H1 (cell line): ENCODE measurements around the gene UFSP1. TPM values are rescaled to one million over a fixed set of nuclear protein-coding genes. Genes with fewer than 3 reads are reported as not detected.

Experiments
- CTCF ChIA-PET: fragments of 300-600 bp; sonication (Branson Sonifier 250); formaldehyde crosslinking; loops from one replicate; lab custom pipeline; 2021; ENCODE audit not compliant: partially characterized antibody; lab: Charles Lee
- POLR2A ChIA-PET: fragments of 300-600 bp; sonication (Branson Sonifier 250); formaldehyde crosslinking; loops from one replicate; lab custom pipeline; 2021; ENCODE audit warnings: inconsistent platforms; ENCODE audit not compliant: partially characterized antibody; lab: Charles Lee
- DNase-seq, 2 experiments: peaks; one replicate each; pipeline versions ENCODE4 v3.0.0 to v3.0.0-alpha.2; 2010 to 2022; ENCODE audit warnings: low spot score in 2 of 2, low read depth in 1 of 2, mixed read lengths in 1 of 2
- FAIRE-seq: peaks from 2 replicates; lab custom pipeline; 2011; peaks lifted over from hg19 to GRCh38; lab: Jason Lieb, UNC
- H2AFZ ChIP-seq: 2 replicates; pipeline ENCODE4 v1.8.1; 2012; ENCODE audit warnings: low read length, inconsistent platforms
- H2AK5ac ChIP-seq: 2 replicates; pipeline ENCODE4 v1.6.1; 2013; ENCODE audit warnings: low read depth, low read length
- H2BK120ac ChIP-seq: replicated peaks from 2 replicates; pipeline ENCODE3; 2013; ENCODE audit warnings: low read depth, low read length, inconsistent platforms
- H2BK12ac ChIP-seq: 2 replicates; pipeline ENCODE4 v1.6.1; 2013; ENCODE audit warnings: low read depth, low read length
- H2BK15ac ChIP-seq: 2 replicates; pipeline ENCODE4 v1.6.1; 2013; ENCODE audit warnings: low read length
- H2BK20ac ChIP-seq: 2 replicates; pipeline ENCODE4 v1.6.1; 2013; ENCODE audit warnings: low read length
- H2BK5ac ChIP-seq: 2 replicates; pipeline ENCODE4 v1.6.1; 2013; ENCODE audit warnings: low read depth, low read length
- H3K14ac ChIP-seq: 2 replicates; pipeline ENCODE4 v1.6.1; 2013; ENCODE audit warnings: inconsistent platforms; ENCODE audit not compliant: insufficient read length
- H3K18ac ChIP-seq: 2 replicates; pipeline ENCODE4 v1.6.1; 2013; ENCODE audit warnings: low read length; ENCODE audit errors: extremely low read depth
- H3K23ac ChIP-seq: 2 replicates; pipeline ENCODE4 v1.6.1; 2013; ENCODE audit warnings: inconsistent platforms; ENCODE audit not compliant: insufficient read length
- H3K23me2 ChIP-seq: 2 replicates; pipeline ENCODE4 v1.6.1; 2013; ENCODE audit warnings: low read depth, low read length
- H3K27ac ChIP-seq: 2 replicates; pipeline ENCODE4 v1.6.1; 2011; ENCODE audit warnings: low read depth, low read length, inconsistent platforms
- H3K27me3 ChIP-seq, 4 experiments: replicated peaks in 1 of 4; 1 replicate in 1 of 4; 2 replicates in 3 of 4; pipeline versions ENCODE4 v1.6.1 to v1.8.1; 2011 to 2013; ENCODE audit warnings: low read length in 3 of 4, mild to moderate bottlenecking in 3 of 4, inconsistent platforms in 2 of 4, mixed read lengths in 2 of 4, moderate library complexity in 1 of 4; ENCODE audit not compliant: control insufficient read depth in 3 of 4, insufficient read depth in 3 of 4; ENCODE audit errors: extremely low read depth in 1 of 4
- H3K36me3 ChIP-seq, 4 experiments: 2 replicates each; pipeline versions ENCODE4 v1.6.1 to v1.8.1; 2011 to 2013; ENCODE audit warnings: mild to moderate bottlenecking in 4 of 4, low read length in 3 of 4, moderate library complexity in 2 of 4, control low read depth in 1 of 4, inconsistent platforms in 1 of 4; ENCODE audit not compliant: insufficient read depth in 4 of 4, control insufficient read depth in 2 of 4
- H3K4ac ChIP-seq: replicated peaks from 2 replicates; pipeline ENCODE3; 2013; ENCODE audit warnings: low read length, low read depth, mixed read lengths, inconsistent platforms; ENCODE audit not compliant: insufficient read length
- H3K4me1 ChIP-seq, 4 experiments: replicated peaks in 1 of 4; 1 replicate in 1 of 4; 2 replicates in 3 of 4; pipeline versions ENCODE4 v1.6.1 to v1.8.1; 2011 to 2013; ENCODE audit warnings: low read length in 3 of 4, inconsistent platforms in 2 of 4, mixed read lengths in 1 of 4; ENCODE audit not compliant: insufficient read depth in 4 of 4, control insufficient read depth in 3 of 4
- H3K4me2 ChIP-seq, 2 experiments: 2 replicates each; pipeline versions ENCODE4 v1.6.1 to v1.8.1; 2011 to 2013; ENCODE audit warnings: low read depth in 2 of 2, low read length in 2 of 2, control low read depth in 1 of 2, inconsistent platforms in 1 of 2, mild to moderate bottlenecking in 1 of 2; ENCODE audit not compliant: insufficient read depth in 1 of 2
- H3K4me3 ChIP-seq, 4 experiments: fragments of 200-600, 300-600 bp in 1 of 4; sonication (generic), shearing (Covaris generic), sonication (Bioruptor Twin) in 1 of 4; 2 replicates each; pipeline versions ENCODE4 v1.5.1 to v1.8.1; 2011 to 2016; ENCODE audit warnings: low read length in 4 of 4, low read depth in 3 of 4, control low read depth in 2 of 4, inconsistent platforms in 2 of 4, mild to moderate bottlenecking in 2 of 4, mixed read lengths in 1 of 4, moderate library complexity in 1 of 4; ENCODE audit not compliant: insufficient read depth in 2 of 4; ENCODE audit errors: extremely low read depth in 1 of 4
- H3K56ac ChIP-seq: replicated peaks from 2 replicates; pipeline ENCODE3; 2013; ENCODE audit warnings: low read depth, mild to moderate bottlenecking, mixed read lengths, low read length, inconsistent platforms; ENCODE audit not compliant: insufficient read length
- H3K79me1 ChIP-seq: 2 replicates; pipeline ENCODE4 v1.6.1; 2013; ENCODE audit warnings: low read depth, low read length, control low read depth
- H3K79me2 ChIP-seq, 2 experiments: 2 replicates each; pipeline versions ENCODE4 v1.6.1 to v1.8.1; 2012 to 2013; ENCODE audit warnings: low read length in 2 of 2, mild to moderate bottlenecking in 2 of 2, inconsistent platforms in 1 of 2; ENCODE audit not compliant: insufficient read depth in 2 of 2, control insufficient read depth in 1 of 2
- H3K9ac ChIP-seq, 4 experiments: replicated peaks in 1 of 4; 1 replicate in 1 of 4; 2 replicates in 3 of 4; pipeline versions ENCODE4 v1.6.1 to v1.8.1; 2011 to 2013; ENCODE audit warnings: low read depth in 3 of 4, low read length in 3 of 4, control low read depth in 2 of 4, mild to moderate bottlenecking in 2 of 4, moderate library complexity in 2 of 4, inconsistent platforms in 1 of 4; ENCODE audit errors: extremely low read depth in 1 of 4
- H3K9me3 ChIP-seq, 2 experiments: 2 replicates each; pipeline versions ENCODE4 v1.6.1 to v1.8.1; 2012 to 2013; ENCODE audit warnings: mild to moderate bottlenecking in 2 of 2, moderate library complexity in 2 of 2, control low read depth in 1 of 2, inconsistent platforms in 1 of 2, low read depth in 1 of 2, low read length in 1 of 2, mixed read lengths in 1 of 2; ENCODE audit not compliant: insufficient read depth in 2 of 2
- H4K20me1 ChIP-seq, 2 experiments: replicated peaks in 1 of 2; 2 replicates each; pipeline versions ENCODE3 to v1.8.1; 2011 to 2013; ENCODE audit warnings: inconsistent platforms in 2 of 2, low read length in 2 of 2, mild to moderate bottlenecking in 1 of 2; ENCODE audit not compliant: insufficient read depth in 2 of 2, control insufficient read depth in 1 of 2
- H4K5ac ChIP-seq: 2 replicates; pipeline ENCODE4 v1.6.1; 2013; ENCODE audit warnings: low read length, low read depth, mixed read lengths, inconsistent platforms; ENCODE audit not compliant: insufficient read length
- H4K8ac ChIP-seq: 2 replicates; pipeline ENCODE4 v1.8.0; 2013; ENCODE audit warnings: mild to moderate bottlenecking, moderate library complexity, low read length, inconsistent platforms; ENCODE audit not compliant: insufficient read depth; ENCODE audit errors: extremely low read depth
- H4K91ac ChIP-seq: replicated peaks from 2 replicates; pipeline ENCODE3; 2013; ENCODE audit warnings: low read length, mixed read lengths, inconsistent platforms; ENCODE audit not compliant: insufficient read length
- KDM4A ChIP-seq: IDR thresholded peaks from one replicate; pipeline ENCODE4 v1.7.1; 2012; ENCODE audit warnings: low read depth, mild to moderate bottlenecking, moderate library complexity, low read length, inconsistent platforms; ENCODE audit not compliant: severe bottlenecking
- RXRA ChIP-seq: IDR thresholded peaks from 2 replicates; pipeline ENCODE4 v1.6.1; 2011; ENCODE audit warnings: low read depth, mild to moderate bottlenecking, low read length, moderate library complexity; ENCODE audit not compliant: insufficient read depth
- SIN3A ChIP-seq, 2 experiments: IDR thresholded peaks in 1 of 2; conservative IDR thresholded peaks in 1 of 2; 2 replicates each; pipeline ENCODE4 v1.6.1; 2011 to 2012; ENCODE audit warnings: low read length in 2 of 2, improper control_type of control experiment in 1 of 2, low read depth in 1 of 2, mild to moderate bottlenecking in 1 of 2
- WGBS, 2 experiments: shearing (Covaris generic) in 1 of 2; methylation state at CpG; one replicate each; pipeline versions ENCODE4 v1.1.6 to v1.1.7; 2013 to 2015; ENCODE audit warnings: low lambda C conversion rate in 2 of 2, mixed read lengths in 2 of 2, inconsistent platforms in 1 of 2, low coverage in 1 of 2, missing lambda C conversion rate in 1 of 2; ENCODE audit not compliant: insufficient replicate concordance in 2 of 2, insufficient coverage in 1 of 2, insufficient read length in 1 of 2; ENCODE audit errors: extremely low coverage in 1 of 2, missing lambda C conversion rate in 1 of 2; 5-methylcytosine and 5-hydroxymethylcytosine counted together
- polyA plus RNA-seq, 7 experiments: library from polyadenylated mRNA; depleted of rRNA in 3 of 7; stranded (reverse) in 5 of 7; unstranded in 2 of 7; fragments of >200 nt in 5 of 7; fragments of 200-250 nt in 2 of 7; gene quantifications; 1 replicate in 5 of 7; 2 replicates in 1 of 7; 4 replicates in 1 of 7; pipeline versions ENCODE4 v1.2.1 to v1.2.3, GENCODE V29; 2011 to 2013; ENCODE audit warnings: missing spikeins in 2 of 7, mixed read lengths in 2 of 7
- total RNA-seq: library from RNA; stranded (reverse); fragmentation: NEBNext Ultra II Directional; extraction: Animal tissue kit (Norgen Biotek cat#: 25700); gene quantifications from 2 replicates; pipeline ENCODE4 v1.2.1, GENCODE V29; 2021
- TF ChIP-seq, protein P1 (sequence below): IDR thresholded peaks from 2 replicates; pipeline ENCODE4 v1.6.1; 2011; ENCODE audit warnings: low read length, improper control_type of control experiment

Gene UFSP1
- total and polyA plus RNA-seq, 2 of the 8 experiments (the other 6 are each of a cell fraction or from before 2014, with no cell fraction given) = 1.6 to 4.3 TPM

GRCh38 chr7:100914208-100914878, 24.8 kb upstream of the UFSP1 start:
- Histone ChIP-seq H2BK5ac (no peak overlapping the region), H4K20me1 (no peaks in the 10 kb centered on the region), H2BK12ac (no peak overlapping the region), H3K79me1 (no peaks in the 10 kb centered on the region), H3K4me1 (peaks cover 0 to 2% (median under 1%) of the 10 kb centered on the region in 4 experiments; a peak in 1 of 7 replicates), H3K18ac (no peak overlapping the region), H3K4ac (no peak overlapping the region), H3K56ac (no peak overlapping the region), H3K79me2 (no peaks in the 10 kb centered on the region), H3K14ac (no peak overlapping the region), H3K23ac (no peak overlapping the region), H2BK120ac (no peak overlapping the region), H2AK5ac (no peak overlapping the region), H3K27me3 (no peaks in the 10 kb centered on the region), H4K5ac (no peak overlapping the region), H3K36me3 (no peaks in the 10 kb centered on the region), H3K9me3 (no peaks in the 10 kb centered on the region), H2BK20ac (no peak overlapping the region), H3K4me3 (no peak overlapping the region), H3K4me2 (no peak overlapping the region), H3K9ac (no peak overlapping the region), H4K91ac (peak overlapping the region; percentile 2), H2AFZ (peak overlapping the region; percentile 8; the same call in 1 of the 2 replicates), H2BK15ac (peak overlapping the region; percentile 37; the same call in 1 of the 2 replicates), H3K27ac (no peak overlapping the region), H4K8ac (no peak overlapping the region), H3K23me2 (no peaks in the 10 kb centered on the region; the same call in 1 of the 2 replicates)
- DNase-seq = no peak
- ChIA-PET POLR2A (no interaction called here), CTCF (no interaction called here)
- no peak for FAIRE-seq
- WGBS, 2 experiments = 89% methylated on average over 15 of the region's 15 CpGs; no CpG with 5 or more reads in 1 of the 2 experiments
- TF ChIP-seq, protein P1, sequence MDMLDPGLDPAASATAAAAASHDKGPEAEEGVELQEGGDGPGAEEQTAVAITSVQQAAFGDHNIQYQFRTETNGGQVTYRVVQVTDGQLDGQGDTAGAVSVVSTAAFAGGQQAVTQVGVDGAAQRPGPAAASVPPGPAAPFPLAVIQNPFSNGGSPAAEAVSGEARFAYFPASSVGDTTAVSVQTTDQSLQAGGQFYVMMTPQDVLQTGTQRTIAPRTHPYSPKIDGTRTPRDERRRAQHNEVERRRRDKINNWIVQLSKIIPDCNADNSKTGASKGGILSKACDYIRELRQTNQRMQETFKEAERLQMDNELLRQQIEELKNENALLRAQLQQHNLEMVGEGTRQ = no peak
- no peak for TF ChIP-seq RXRA
- TF ChIP-seq KDM4A = no peak
- no peak for TF ChIP-seq SIN3A (conservative IDR thresholded peaks at IDR 0.05 in 1 of 2, IDR thresholded peaks at IDR 0.05 in 1 of 2; ENCODE audit: low read depth in 1 of 2, low read length in 2 of 2)
